Measurements from ENCODE around the gene NTRK2. TPM values are rescaled to one million over a fixed set of nuclear protein-coding genes. Genes with fewer than 3 reads are reported as not detected.

Gene NTRK2
- total RNA-seq, 6 experiments from 2014 or later: 0.18 to 0.49 (median 0.30) TPM

GRCh38 chr9:85038824-85039608 is 369.5 kb downstream of the NTRK2 start:
- TF ChIP-seq CTCF (IDR thresholded peaks at IDR 0.05) (no peak), POLR2A (IDR thresholded peaks at IDR 0.05) (no peak)
- intact Hi-C loops (cut with DNase I): no loop called here
- ATAC-seq (no peak), DNase-seq (no peak)
- Histone ChIP-seq H3K36me3 (no peaks in the 10 kb centered on the region), H3K27ac (no peak overlapping the region), H3K9me3 (no peaks in the 10 kb centered on the region), H3K27me3 (no peaks in the 10 kb centered on the region), H3K4me3 (no peak overlapping the region), H3K4me1 (no peaks in the 10 kb centered on the region)
- 27% methylated on average over 9 of the region's 9 CpGs for WGBS (ENCODE audit: insufficient coverage, low coverage, low lambda C conversion rate, missing lambda C conversion rate)

GRCh38 chr9:85040146-85040545 is 370.6 kb downstream of the NTRK2 start:
- H3K36me3 ChIP-seq: no peaks in the 10 kb centered on the region
- no peak overlapping the region for H3K4me3 ChIP-seq
- no peak overlapping the region for H3K27ac ChIP-seq
- TF ChIP-seq CTCF (IDR thresholded peaks at IDR 0.05): no peak
- no peak for TF ChIP-seq POLR2A (IDR thresholded peaks at IDR 0.05)
- H3K9me3 ChIP-seq: no peaks in the 10 kb centered on the region
- no peaks in the 10 kb centered on the region for H3K27me3 ChIP-seq
- no peak for DNase-seq
- intact Hi-C loops (cut with DNase I): no loop called here
- no peaks in the 10 kb centered on the region for H3K4me1 ChIP-seq
- ATAC-seq: no peak
- WGBS (ENCODE audit: insufficient coverage, low coverage, low lambda C conversion rate, missing lambda C conversion rate): 51% methylated on average over 3 of the region's 7 CpGs

GRCh38 chr9:85040821-85041465 is 371.4 kb downstream of the NTRK2 start:
- no peak for ATAC-seq
- H3K4me1 ChIP-seq: no peaks in the 10 kb centered on the region
- H3K27ac ChIP-seq: no peak overlapping the region
- H3K4me3 ChIP-seq: no peak overlapping the region
- no peaks in the 10 kb centered on the region for H3K27me3 ChIP-seq
- no peaks in the 10 kb centered on the region for H3K9me3 ChIP-seq
- 40% methylated on average over 16 of the region's 16 CpGs for WGBS (ENCODE audit: insufficient coverage, low coverage, low lambda C conversion rate, missing lambda C conversion rate)
- DNase-seq: no peak
- intact Hi-C loops (cut with DNase I): no loop called here
- TF ChIP-seq CTCF (IDR thresholded peaks at IDR 0.05) (no peak), POLR2A (IDR thresholded peaks at IDR 0.05) (no peak)
- H3K36me3 ChIP-seq: no peaks in the 10 kb centered on the region

DNA sequence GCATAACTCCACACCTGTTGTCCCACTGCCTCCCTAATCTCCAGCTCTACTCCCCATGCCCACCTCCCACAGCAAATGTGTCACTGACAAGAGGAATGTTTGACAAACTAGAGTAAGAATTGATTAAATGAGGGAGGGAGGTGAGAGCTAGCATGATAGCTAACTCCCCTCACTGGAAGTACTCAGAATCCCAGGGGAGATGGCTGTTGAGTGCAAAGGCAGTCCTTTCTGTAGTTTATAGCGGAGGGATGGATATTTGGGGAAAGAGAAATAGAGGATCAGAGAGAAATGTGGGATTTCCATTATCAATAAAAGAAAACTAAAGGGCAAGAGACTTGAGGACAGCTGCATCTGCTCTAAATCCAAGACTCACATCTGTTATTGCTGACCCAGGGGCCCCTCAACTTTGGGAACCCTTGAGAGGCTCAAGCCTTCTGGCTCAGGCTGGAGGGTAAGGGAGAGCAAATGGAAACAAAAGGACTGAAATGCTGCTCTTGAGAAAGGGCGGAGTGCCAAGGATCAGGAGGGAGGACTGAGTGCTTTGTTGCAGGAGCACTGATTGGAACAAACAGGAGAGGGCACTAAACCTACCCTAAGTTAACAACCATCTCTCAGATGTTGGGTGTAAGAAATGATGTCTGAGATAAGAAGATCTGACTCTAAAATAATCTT is 372.1 kb downstream of the NTRK2 start:
- no peaks in the 10 kb centered on the region for H3K36me3 ChIP-seq

More for the DNA sequence above, 372.1 kb downstream of the NTRK2 start:
- intact Hi-C loops (cut with DNase I): no loop called here
- TF ChIP-seq CTCF (IDR thresholded peaks at IDR 0.05): no peak
- no peak for TF ChIP-seq POLR2A (IDR thresholded peaks at IDR 0.05)
- WGBS (ENCODE audit: insufficient coverage, low coverage, low lambda C conversion rate, missing lambda C conversion rate): 41% methylated on average over 2 of the region's 2 CpGs
- DNase-seq (no peak), ATAC-seq (no peak)
- no peak overlapping the region for H3K4me3 ChIP-seq
- no peaks in the 10 kb centered on the region for H3K4me1 ChIP-seq
- no peaks in the 10 kb centered on the region for H3K27me3 ChIP-seq
- no peak overlapping the region for H3K27ac ChIP-seq
- H3K9me3 ChIP-seq: no peaks in the 10 kb centered on the region
